GM21737 (cell line): ENCODE data around the gene PCLAF.
"Not testable (repeated sequence)": the region's sequence is repeated elsewhere in the genome, so short reads cannot be mapped to it uniquely, and the experiment has no call there.

Source experiments
- ATAC-seq: cut with Tn5 transposase; IDR thresholded peaks from one replicate; pipeline ENCODE4 v1.9.1; 2021; ENCODE audit warnings: mild to moderate bottlenecking, moderate library complexity; ENCODE audit not compliant: unreplicated experiment

The PCLAF gene

DNA sequence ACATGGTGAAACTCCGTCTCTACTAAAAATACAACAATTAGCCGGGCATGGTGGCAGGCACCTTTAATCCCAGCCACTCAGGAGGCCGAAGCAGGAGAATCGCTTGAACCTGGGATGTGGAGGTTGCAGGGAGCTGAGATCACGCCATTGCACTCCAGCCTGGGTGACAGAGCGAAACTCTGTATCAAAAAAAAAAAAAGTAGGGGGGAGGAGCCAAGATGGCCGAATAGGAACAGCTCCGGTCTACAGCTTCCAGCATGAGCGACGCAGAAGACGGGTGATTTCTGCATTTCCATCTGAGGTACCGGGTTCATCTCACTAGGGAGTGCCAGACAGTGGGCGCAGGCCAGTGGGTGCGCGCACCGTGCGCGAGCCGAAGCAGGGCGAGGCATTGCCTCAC is 54.8 kb downstream of the PCLAF start:
- ATAC-seq: not testable (repeated sequence)

DNA sequence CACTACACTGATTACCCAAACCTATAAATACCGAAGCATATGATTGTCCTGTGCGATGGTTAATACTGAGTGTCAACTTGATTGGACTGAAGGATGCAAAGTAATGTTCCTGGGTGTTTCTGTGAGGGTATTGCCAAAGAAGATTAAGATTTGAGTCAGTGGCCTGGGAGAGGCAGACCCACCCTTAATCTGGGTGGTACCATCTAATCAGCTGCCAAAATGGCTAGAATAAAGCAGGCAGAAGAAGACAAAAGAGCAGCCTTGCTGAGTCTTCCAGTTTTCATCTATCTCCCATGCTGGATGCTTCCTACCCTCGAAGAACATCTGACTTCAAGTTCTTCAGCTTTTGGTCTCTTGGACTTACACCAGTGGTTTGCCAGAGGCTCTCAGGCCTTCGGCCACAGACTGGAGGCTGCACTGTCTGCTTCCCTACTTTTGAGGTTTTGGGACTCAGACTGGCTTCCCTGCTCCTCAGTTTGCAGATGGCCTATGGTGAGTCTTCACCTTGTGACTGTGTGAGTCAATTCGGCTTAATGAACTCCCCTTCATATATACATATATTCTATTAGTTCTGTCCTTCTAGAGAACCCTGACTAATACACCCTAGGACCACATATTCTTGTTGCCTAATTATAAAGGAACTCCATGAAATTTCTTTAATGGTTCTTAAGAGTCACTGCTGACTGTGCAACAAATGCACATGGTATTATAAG is 56.9 kb downstream of the PCLAF start:
- ATAC-seq: no peak

DNA sequence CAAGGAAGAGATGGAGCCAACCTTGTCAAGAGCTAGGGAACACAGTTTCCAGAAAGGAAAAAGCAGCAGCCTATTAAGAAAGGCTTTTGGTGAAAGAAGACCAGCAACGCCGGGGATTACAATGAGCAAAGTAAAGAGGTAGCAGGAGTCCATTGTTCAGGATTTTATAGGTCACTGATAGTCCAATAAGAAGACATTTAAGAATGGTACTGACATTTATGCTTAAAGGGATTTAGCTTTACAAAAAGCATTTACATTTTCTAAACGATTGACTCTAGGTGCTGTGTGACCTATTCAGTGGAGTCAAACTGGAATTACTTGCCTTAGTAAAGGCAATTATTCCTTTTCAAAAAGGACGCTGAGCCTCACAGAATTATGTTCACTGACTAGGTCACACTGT is 66.0 kb downstream of the PCLAF start:
- no peak for ATAC-seq

DNA sequence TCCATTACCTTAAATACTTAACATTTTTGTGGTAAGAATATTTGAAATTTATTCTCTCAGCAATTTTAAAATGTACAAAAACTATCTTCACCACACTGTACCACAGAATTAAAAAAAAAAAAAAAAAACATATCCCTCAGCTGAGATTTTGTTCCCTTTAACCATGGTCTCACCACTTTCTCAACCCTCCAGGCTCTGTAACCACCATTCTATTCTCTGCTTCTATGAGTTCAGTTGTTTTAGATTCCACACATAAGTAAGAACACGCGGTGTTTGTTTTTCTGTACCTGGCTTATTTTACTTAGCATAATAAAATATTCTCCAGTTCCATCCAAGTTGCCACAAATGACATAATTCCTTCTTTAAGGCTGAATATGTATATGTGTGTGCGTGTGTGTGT is 66.8 kb downstream of the PCLAF start:
- no peak for ATAC-seq
